HG03565 (cell line): Measurements from ENCODE around the gene TMEM134.

Experiments used
- ATAC-seq: cut with Tn5 transposase; IDR thresholded peaks from one replicate; pipeline ENCODE4 v1.9.1; 2021; ENCODE audit warnings: mild to moderate bottlenecking, moderate library complexity; ENCODE audit not compliant: unreplicated experiment

The TMEM134 gene

GRCh38 chr11:67440229-67441097, 28.6 kb downstream of the TMEM134 start:
- no peak for ATAC-seq

GRCh38 chr11:67439321-67440228, 29.5 kb downstream of the TMEM134 start:
- ATAC-seq: no peak

- ATAC-seq: no peak
Observed at GRCh38 chr11:67438158-67438902, 30.7 kb downstream of the TMEM134 start.

- ATAC-seq: no peak
Observed at GRCh38 chr11:67437809-67438157, 31.3 kb downstream of the TMEM134 start.

- ATAC-seq: no peak
Observed at GRCh38 chr11:67437082-67437808, 31.8 kb downstream of the TMEM134 start, which contains the start of gene PTPRCAP. TSS of gene PTPRCAP (minus strand) at chr11:67437682. CDS start at chr11:67437619, 63 bp downstream.

GRCh38 chr11:67436459-67437081, 32.5 kb downstream of the TMEM134 start:
- ATAC-seq: no peak

- no peak for ATAC-seq
Observed at GRCh38 chr11:67435727-67436458, 33.2 kb downstream of the TMEM134 start.

- no peak for ATAC-seq
Observed at GRCh38 chr11:67435031-67435726, 33.9 kb downstream of the TMEM134 start.

- ATAC-seq: no peak
Observed at GRCh38 chr11:67434395-67434881, 34.6 kb downstream of the TMEM134 start.

- ATAC-seq: no peak
Observed at GRCh38 chr11:67433536-67434394, 35.3 kb downstream of the TMEM134 start.

GRCh38 chr11:67432655-67433349, 36.2 kb downstream of the TMEM134 start:
- no peak for ATAC-seq

- no peak for ATAC-seq
Observed at GRCh38 chr11:67431346-67432249, 37.5 kb downstream of the TMEM134 start.

- no peak for ATAC-seq
Observed at GRCh38 chr11:67429722-67430121, 39.3 kb downstream of the TMEM134 start.

GRCh38 chr11:67429038-67429668, 39.9 kb downstream of the TMEM134 start:
- no peak for ATAC-seq
